Endothelial cell (in vitro differentiated cells): ENCODE measurements around the gene NAALADL2. TPM values are rescaled to one million over a fixed set of nuclear protein-coding genes. Genes with fewer than 3 reads are reported as not detected.
"Not testable (repeated sequence)": the region's sequence is repeated elsewhere in the genome, so short reads cannot be mapped to it uniquely, and the experiment has no call there.

Source experiments
- DNase-seq: peaks from one replicate; pipeline ENCODE4 v3.0.0; 2021; ENCODE audit warnings: low spot score
- H3K27ac Mint-ChIP-seq: one replicate; pipeline ENCODE4 v1.8.0; 2021; ENCODE audit warnings: mixed read lengths, inconsistent platforms; ENCODE audit not compliant: unreplicated experiment
- H3K27me3 Mint-ChIP-seq: one replicate; pipeline ENCODE4 v1.8.0; 2021; ENCODE audit warnings: mild to moderate bottlenecking, moderate library complexity, mixed read lengths, inconsistent platforms; ENCODE audit not compliant: unreplicated experiment
- H3K36me3 Mint-ChIP-seq: one replicate; pipeline ENCODE4 v1.8.0; 2021; ENCODE audit warnings: mild to moderate bottlenecking, low read depth, mixed read lengths, inconsistent platforms; ENCODE audit not compliant: unreplicated experiment
- H3K4me1 Mint-ChIP-seq: one replicate; pipeline ENCODE4 v1.8.0; 2021; ENCODE audit warnings: mild to moderate bottlenecking, mixed read lengths, inconsistent platforms; ENCODE audit not compliant: unreplicated experiment
- H3K4me3 Mint-ChIP-seq: one replicate; pipeline ENCODE4 v1.8.0; 2021; ENCODE audit warnings: mild to moderate bottlenecking, mixed read lengths, inconsistent platforms; ENCODE audit not compliant: unreplicated experiment
- H3K9me3 Mint-ChIP-seq: one replicate; pipeline ENCODE4 v1.8.0; 2021; ENCODE audit warnings: mixed read lengths, inconsistent platforms; ENCODE audit not compliant: unreplicated experiment
- CTCF ChIP-seq: fragments of 200-600 bp; sonication (generic); IDR thresholded peaks from one replicate; pipeline ENCODE4 v1.5.0; 2021; ENCODE audit warnings: antibody characterized with exemption; ENCODE audit not compliant: unreplicated experiment
- total RNA-seq: library from RNA; stranded (reverse); fragmentation: NEBNext Ultra II Directional; extraction: Animal tissue kit (Norgen Biotek cat#: 25700); gene quantifications from one replicate; pipeline ENCODE4 v1.2.1, GENCODE V29; 2021; ENCODE audit not compliant: unreplicated experiment

Gene NAALADL2
- total RNA-seq, 1 donor from 2014 or later = 3.5 TPM

GRCh38 chr3:175526609-175527280, 667.6 kb downstream of the NAALADL2 start:
- H3K36me3 Mint-ChIP-seq = no peaks in the 10 kb centered on the region
- TF ChIP-seq CTCF = no peak
- no peak overlapping the region for H3K4me3 Mint-ChIP-seq
- H3K27ac Mint-ChIP-seq = no peak overlapping the region
- no peaks in the 10 kb centered on the region for H3K4me1 Mint-ChIP-seq
- H3K9me3 Mint-ChIP-seq = no peaks in the 10 kb centered on the region
- H3K27me3 Mint-ChIP-seq = peaks cover 2% of the 10 kb centered on the region
- no peak for DNase-seq

- not testable (repeated sequence) for H3K4me3 Mint-ChIP-seq, H3K36me3 Mint-ChIP-seq, H3K27me3 Mint-ChIP-seq, H3K9me3 Mint-ChIP-seq, H3K4me1 Mint-ChIP-seq, H3K27ac Mint-ChIP-seq, DNase-seq
These were observed 669.6 kb downstream of the NAALADL2 start for GRCh38 chr3:175528693-175529092.

DNA sequence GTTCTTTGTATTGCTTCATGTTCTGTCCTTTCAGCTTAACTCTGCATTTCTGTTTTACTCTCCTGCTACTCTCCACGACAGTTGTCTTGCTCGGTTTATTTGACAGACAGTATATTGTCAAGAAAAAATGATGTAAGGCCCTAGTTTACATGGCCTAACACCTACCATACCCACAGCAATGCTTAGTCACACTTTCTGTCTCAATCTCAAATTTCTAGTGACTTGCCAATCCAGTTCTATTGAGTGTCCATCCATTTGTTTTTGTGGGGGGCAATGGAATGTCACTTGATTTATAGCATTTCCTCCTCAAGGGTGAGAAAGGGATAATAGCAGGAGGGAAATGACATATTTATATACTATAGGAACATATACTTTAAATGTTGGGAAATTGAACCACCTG, 676.2 kb downstream of the NAALADL2 start:
- Mint-ChIP-seq H3K36me3 (no peaks in the 10 kb centered on the region), H3K4me3 (no peak overlapping the region), H3K4me1 (no peaks in the 10 kb centered on the region), H3K27ac (no peak overlapping the region), H3K9me3 (no peaks in the 10 kb centered on the region), H3K27me3 (peaks cover 1% of the 10 kb centered on the region)
- TF ChIP-seq CTCF = no peak
- DNase-seq = no peak

DNA sequence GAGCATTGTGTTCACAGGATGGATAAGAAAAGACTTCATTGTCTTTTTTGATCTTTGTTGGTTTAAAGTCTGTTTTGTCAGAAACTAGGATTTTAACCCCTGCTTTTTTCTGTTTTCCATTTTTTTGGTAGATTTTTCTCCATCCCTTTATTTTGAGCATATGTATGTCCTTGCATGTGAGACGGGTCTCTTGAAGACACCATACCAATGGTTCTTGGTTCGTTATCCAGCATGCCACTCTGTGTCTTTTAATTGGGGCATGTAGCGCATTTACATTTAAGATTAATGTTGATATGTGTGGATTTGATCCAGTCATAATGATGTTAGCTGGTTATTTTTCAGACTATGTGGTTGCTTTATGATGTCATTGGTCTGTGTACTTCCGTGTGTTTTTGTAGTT, 687.0 kb downstream of the NAALADL2 start:
- no peak overlapping the region for H3K4me3 Mint-ChIP-seq
- DNase-seq = no peak
- H3K27ac Mint-ChIP-seq = no peak overlapping the region
- no peaks in the 10 kb centered on the region for H3K9me3 Mint-ChIP-seq
- H3K36me3 Mint-ChIP-seq = no peaks in the 10 kb centered on the region
- H3K4me1 Mint-ChIP-seq = no peaks in the 10 kb centered on the region
- H3K27me3 Mint-ChIP-seq = no peaks in the 10 kb centered on the region
- no peak for TF ChIP-seq CTCF

GRCh38 chr3:175552929-175553328, 693.8 kb downstream of the NAALADL2 start:
- Mint-ChIP-seq H3K27ac (no peak overlapping the region), H3K36me3 (no peaks in the 10 kb centered on the region), H3K4me3 (no peak overlapping the region), H3K9me3 (no peaks in the 10 kb centered on the region), H3K4me1 (no peaks in the 10 kb centered on the region), H3K27me3 (no peaks in the 10 kb centered on the region)
- no peak for DNase-seq
- TF ChIP-seq CTCF = no peak
